ENCODE measurements around the gene TTC9B.

The TTC9B gene

DNA sequence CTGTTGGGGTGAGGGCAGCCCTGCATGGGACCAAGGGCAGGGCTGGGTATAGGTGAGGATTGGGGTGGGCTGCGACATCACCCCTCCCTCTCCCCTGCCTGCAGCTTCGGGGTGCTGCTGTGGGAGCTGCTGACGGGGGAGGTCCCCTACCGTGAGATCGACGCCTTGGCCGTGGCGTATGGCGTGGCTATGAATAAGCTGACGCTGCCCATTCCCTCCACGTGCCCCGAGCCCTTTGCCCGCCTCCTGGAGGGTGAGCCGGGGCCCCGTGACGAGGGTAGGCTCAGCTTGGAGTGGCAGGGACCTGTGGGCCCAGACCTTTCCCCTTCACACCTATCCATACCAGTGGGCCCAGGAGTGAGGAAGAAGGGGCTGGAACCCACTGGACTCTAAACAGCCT is 13.8 kb downstream of the TTC9B start:
- no peak overlapping the region for H3K27ac ChIP-seq
- no peak for DNase-seq (ENCODE audit: low spot score)
- ChIA-PET POLR2A (ENCODE audit: low non-redundant PET) (no interaction called here), CTCF (no interaction called here)
- TF ChIP-seq, protein P1, sequence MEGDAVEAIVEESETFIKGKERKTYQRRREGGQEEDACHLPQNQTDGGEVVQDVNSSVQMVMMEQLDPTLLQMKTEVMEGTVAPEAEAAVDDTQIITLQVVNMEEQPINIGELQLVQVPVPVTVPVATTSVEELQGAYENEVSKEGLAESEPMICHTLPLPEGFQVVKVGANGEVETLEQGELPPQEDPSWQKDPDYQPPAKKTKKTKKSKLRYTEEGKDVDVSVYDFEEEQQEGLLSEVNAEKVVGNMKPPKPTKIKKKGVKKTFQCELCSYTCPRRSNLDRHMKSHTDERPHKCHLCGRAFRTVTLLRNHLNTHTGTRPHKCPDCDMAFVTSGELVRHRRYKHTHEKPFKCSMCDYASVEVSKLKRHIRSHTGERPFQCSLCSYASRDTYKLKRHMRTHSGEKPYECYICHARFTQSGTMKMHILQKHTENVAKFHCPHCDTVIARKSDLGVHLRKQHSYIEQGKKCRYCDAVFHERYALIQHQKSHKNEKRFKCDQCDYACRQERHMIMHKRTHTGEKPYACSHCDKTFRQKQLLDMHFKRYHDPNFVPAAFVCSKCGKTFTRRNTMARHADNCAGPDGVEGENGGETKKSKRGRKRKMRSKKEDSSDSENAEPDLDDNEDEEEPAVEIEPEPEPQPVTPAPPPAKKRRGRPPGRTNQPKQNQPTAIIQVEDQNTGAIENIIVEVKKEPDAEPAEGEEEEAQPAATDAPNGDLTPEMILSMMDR (conservative IDR thresholded peaks at IDR 0.05; ENCODE audit: low read depth) = no peak

DNA sequence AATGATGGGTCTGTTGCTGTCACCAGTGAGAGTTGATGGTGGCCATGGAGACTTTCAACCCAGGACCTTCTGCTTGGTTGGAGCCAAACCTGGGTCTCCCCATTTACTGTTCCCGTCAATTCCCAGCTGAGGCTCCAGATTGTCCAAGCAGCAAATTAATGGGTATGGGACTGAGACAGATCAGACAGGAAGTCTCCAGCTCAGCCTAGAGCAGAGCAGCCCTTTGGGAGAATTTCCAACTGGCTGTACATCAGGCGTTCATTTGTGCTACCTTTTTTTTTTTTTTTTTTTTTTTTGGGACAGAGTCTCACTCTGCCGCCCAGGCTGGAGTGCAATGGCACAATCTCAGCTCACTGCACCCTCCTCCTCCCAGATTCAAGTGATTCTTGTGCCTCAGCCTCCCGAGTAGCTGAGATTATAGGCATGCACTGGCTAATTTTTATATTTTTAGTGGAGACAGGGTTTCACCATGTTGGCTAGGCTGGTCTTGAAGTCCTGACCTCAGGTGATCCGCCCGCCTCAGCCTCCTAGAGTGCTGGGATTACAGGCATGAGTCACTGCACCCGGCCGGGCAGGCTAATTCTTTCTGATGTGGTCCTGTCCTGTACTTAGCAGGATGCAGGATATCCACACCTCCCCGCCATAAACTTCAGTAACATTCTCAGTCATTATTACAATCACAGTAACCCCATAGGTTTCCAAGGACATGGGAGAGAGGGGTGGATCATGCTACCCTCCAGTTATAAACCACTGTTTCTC is 17.7 kb downstream of the TTC9B start:
- POLR2A ChIA-PET (ENCODE audit: low non-redundant PET) = no interaction called here
- DNase-seq (ENCODE audit: low spot score) = no peak
- TF ChIP-seq, protein P1 (conservative IDR thresholded peaks at IDR 0.05; ENCODE audit: low read depth) = no peak
- CTCF ChIA-PET = interaction anchor here (0.6 kb wide), 2 partner anchors 105 to 116 kb away, joined by 3 read pairs; no protein-coding TSS in a partner anchor
- peak overlapping the region; percentile 46 for H3K27ac ChIP-seq

DNA sequence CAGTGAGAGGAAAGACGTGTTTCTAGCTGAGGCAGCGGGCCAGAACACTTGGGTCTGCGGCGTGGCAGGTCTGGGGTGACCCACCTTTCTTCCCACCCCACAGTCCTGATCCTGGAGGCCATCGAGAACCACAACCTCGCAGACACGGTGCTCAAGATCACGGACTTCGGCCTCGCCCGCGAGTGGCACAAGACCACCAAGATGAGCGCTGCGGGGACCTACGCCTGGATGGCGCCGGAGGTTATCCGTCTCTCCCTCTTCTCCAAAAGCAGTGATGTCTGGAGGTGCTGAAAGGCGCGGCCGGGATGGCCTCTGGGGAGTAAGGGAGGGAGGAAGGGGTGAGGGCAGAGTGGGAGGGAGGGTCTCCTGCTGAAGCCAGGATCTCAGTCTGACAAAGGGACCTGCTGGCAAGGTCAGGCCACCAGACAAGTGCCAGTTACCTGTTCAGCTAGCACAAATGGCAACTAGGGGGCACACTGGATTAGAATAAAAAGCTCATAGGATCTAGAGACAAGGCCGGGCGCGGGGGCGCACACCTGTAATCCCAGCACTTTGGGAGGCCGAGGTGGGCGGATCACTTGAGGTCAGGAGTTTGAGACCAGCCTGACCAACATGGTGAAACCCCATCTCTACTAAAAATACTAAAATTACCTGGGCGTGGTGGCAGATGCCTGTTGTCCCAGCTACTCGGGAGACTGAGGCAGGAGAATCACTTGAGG is 19.8 kb downstream of the TTC9B start:
- no peak for DNase-seq (ENCODE audit: low spot score)
- TF ChIP-seq, protein P1 (conservative IDR thresholded peaks at IDR 0.05; ENCODE audit: low read depth) = no peak
- ChIA-PET POLR2A (ENCODE audit: low non-redundant PET) (no interaction called here), CTCF (interaction anchor here (0.6 kb wide), 1 partner anchor 1110 kb away, joined by 3 read pairs; no protein-coding TSS in a partner anchor)
- H3K27ac ChIP-seq = no peak overlapping the region

DNA sequence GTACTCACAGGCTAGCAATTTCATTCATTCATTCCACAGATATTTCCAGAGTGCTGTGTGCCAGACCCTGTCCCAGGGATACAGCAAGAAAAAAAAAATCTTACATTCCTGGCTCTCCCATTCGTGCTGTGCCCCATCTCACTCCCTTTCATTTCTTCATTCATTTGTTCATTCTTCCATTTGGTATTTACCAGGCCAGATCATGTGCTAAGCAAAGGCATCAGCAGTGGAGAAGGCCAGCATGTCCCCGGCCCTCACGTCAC is 24.7 kb downstream of the TTC9B start:
- H3K27ac ChIP-seq = no peak overlapping the region
- CTCF ChIA-PET = no interaction called here
- POLR2A ChIA-PET (ENCODE audit: low non-redundant PET) = no interaction called here
- TF ChIP-seq, protein P1 (conservative IDR thresholded peaks at IDR 0.05; ENCODE audit: low read depth) = no peak
- no peak for DNase-seq (ENCODE audit: low spot score)

DNA sequence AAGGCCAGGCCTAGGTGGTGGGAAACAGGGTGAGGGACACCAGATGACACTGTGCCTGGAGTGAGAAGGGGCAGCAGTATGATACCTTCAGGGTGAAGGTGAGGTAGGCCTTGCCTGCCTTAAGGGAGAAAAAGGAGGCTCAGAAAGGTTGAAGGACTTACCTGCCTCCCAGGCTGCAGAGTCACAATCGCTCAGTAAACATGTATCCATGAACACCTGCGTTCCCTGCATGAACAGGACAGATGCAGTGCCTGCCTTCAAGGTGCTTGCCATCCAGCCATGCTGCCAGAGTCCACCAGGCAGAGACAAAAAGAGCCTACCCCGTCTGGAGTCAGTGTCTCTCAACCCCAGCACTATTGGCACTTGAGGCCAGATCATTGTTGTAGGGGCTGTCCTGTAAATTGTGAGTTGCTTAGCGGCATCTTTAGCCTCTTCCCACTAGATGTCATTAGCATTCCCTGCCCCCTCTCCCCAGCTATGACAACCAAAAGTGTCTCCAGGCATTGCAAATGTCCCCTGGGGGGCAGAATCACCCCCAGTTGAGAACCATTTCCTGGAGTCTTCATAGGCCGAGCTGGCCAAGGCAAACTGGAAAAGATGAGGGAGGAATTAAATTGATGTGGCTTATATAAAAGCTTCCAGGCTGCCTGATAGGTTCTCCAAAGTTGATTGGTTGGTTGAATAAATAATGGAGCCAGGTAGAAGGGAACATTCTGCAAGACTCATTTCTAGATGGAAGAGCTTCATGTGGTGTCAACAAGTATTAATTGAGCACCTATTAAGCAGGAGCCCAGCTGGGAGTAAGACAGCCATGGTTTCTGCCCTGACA is 25.2 kb downstream of the TTC9B start:
- POLR2A ChIA-PET (ENCODE audit: low non-redundant PET) = no interaction called here

More for the DNA sequence above, 25.2 kb downstream of the TTC9B start:
- CTCF ChIA-PET = no interaction called here
- no peak for DNase-seq (ENCODE audit: low spot score)
- TF ChIP-seq, protein P1 (conservative IDR thresholded peaks at IDR 0.05; ENCODE audit: low read depth) = no peak
- no peak overlapping the region for H3K27ac ChIP-seq
